ENCODE data around the gene CTTNBP2NL. TPM values are rescaled to one million over a fixed set of nuclear protein-coding genes. Genes with fewer than 3 reads are reported as not detected.
"Not testable (repeated sequence)": the region's sequence is repeated elsewhere in the genome, so short reads cannot be mapped to it uniquely, and the experiment has no call there.

The CTTNBP2NL gene
- total RNA-seq, 2 experiments from 2014 or later: 2.8 to 7.0 TPM

- H3K4me3 Mint-ChIP-seq: no peak overlapping the region
- no peaks in the 10 kb centered on the region for H3K4me1 Mint-ChIP-seq
- ATAC-seq: no peak
- peaks cover 16% of the 10 kb centered on the region for H3K27me3 Mint-ChIP-seq
- DNase-seq: no peak
- CTCF ChIA-PET: interaction anchor here (1.5 to 1.9 kb wide), 2 partner anchors 20 to 54 kb away, joined by 4 to 6 read pairs; no protein-coding TSS in a partner anchor
- H3K9me3 Mint-ChIP-seq (ENCODE audit: low read depth): no peaks in the 10 kb centered on the region
- no peak overlapping the region for H3K27ac Mint-ChIP-seq
- H3K36me3 Mint-ChIP-seq: no peaks in the 10 kb centered on the region
Observed at GRCh38 chr1:112445596-112445995, 49.6 kb downstream of the CTTNBP2NL start.

DNA sequence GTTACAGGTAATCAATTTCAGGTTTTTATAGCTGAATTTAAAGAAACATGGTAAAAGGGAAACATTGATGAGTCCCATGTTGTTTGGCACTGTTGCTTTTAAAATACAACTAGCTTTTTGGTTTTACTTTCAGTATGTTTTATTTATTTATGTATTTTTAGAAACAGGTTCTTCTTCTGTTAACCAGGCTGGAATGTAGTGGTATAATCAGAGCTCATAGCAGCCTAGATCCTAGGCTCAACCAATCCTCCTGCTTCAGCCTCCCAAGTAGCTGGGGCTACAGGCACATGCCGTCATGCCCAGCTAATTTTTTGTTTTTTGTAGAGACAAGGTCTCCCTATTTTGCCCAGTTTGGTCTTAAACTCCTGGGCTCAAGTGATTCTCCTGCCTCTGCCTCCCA, 50.4 kb downstream of the CTTNBP2NL start:
- CTCF ChIA-PET: interaction anchor here (0.6 to 1.9 kb wide), 3 partner anchors 20 to 90 kb away, joined by 3 to 6 read pairs (median 4); no protein-coding TSS in a partner anchor
- H3K36me3 Mint-ChIP-seq: peaks cover 1% of the 10 kb centered on the region
- ATAC-seq: no peak
- no peaks in the 10 kb centered on the region for H3K4me1 Mint-ChIP-seq
- peaks cover 12% of the 10 kb centered on the region for H3K27me3 Mint-ChIP-seq
- DNase-seq: no peak
- H3K27ac Mint-ChIP-seq: no peak overlapping the region
- no peaks in the 10 kb centered on the region for H3K9me3 Mint-ChIP-seq (ENCODE audit: low read depth)
- no peak overlapping the region for H3K4me3 Mint-ChIP-seq

DNA sequence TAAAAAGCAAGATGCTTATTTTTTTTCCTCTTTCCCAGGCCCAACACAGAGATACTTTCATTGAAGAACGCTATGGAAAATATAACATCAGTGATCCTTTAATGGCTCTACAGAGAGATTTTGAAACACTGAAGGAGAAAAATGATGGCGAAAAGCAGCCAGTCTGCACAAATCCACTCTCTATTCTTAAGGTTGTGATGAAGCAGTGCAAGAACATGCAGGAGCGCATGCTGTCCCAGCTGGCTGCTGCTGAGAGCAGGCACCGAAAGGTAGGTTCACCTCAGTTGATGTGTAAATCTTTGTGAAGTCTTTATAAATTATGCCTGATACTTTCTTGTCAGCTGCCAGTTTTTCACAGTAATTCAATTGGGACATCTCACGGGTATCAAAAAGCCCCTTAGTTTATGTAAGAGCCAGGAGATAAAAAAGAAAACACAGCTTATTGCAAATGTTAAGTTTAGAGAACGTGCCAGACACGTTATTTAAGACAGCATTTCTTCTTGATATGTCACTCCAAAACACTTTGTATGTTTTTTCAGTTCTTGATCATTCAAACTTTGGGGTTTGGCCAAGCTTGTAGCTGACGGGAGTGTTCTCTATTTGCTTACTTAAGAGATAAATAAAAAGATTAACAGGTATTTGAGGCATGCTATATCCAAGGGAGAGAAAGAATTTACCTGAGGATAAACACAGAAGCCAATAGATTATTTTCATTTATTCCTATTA, 53.1 kb downstream of the CTTNBP2NL start:
- Mint-ChIP-seq H3K27ac (no peak overlapping the region), H3K36me3 (peaks cover 1% of the 10 kb centered on the region), H3K27me3 (peaks cover 8% of the 10 kb centered on the region), H3K4me1 (no peaks in the 10 kb centered on the region), H3K9me3 (ENCODE audit: low read depth) (no peaks in the 10 kb centered on the region), H3K4me3 (no peak overlapping the region)
- ATAC-seq (no peak), DNase-seq (no peak)
- CTCF ChIA-PET: interaction anchor here (0.7 kb wide), 1 partner anchor 162 kb away, joined by 3 read pairs; no protein-coding TSS in a partner anchor

DNA sequence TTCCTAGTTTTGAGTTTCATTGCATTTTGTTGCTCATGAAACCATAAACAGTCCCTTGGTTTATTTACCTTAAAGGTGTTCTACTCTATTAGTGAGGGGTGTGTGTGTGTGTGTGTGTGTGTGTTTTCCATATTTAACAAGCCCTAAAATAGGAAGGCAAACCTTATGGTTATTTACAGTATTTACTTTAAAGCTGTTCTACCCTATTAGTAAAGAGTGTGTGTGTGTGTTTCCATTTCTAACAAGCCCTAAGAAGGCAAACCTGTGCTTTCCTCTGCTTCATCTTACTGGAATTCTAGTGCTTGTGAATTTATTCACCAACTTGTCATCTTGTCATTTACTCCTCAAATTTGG, 53.6 kb downstream of the CTTNBP2NL start:
- no peaks in the 10 kb centered on the region for H3K9me3 Mint-ChIP-seq (ENCODE audit: low read depth)
- peaks cover 7% of the 10 kb centered on the region for H3K27me3 Mint-ChIP-seq
- CTCF ChIA-PET: interaction anchor here (0.7 to 1.0 kb wide), 2 partner anchors 14 to 162 kb away, joined by 3 read pairs; no protein-coding TSS in a partner anchor
- no peak for ATAC-seq
- H3K4me1 Mint-ChIP-seq: no peaks in the 10 kb centered on the region
- peaks cover 1% of the 10 kb centered on the region for H3K36me3 Mint-ChIP-seq
- no peak overlapping the region for H3K27ac Mint-ChIP-seq
- H3K4me3 Mint-ChIP-seq: no peak overlapping the region
- DNase-seq: no peak

DNA sequence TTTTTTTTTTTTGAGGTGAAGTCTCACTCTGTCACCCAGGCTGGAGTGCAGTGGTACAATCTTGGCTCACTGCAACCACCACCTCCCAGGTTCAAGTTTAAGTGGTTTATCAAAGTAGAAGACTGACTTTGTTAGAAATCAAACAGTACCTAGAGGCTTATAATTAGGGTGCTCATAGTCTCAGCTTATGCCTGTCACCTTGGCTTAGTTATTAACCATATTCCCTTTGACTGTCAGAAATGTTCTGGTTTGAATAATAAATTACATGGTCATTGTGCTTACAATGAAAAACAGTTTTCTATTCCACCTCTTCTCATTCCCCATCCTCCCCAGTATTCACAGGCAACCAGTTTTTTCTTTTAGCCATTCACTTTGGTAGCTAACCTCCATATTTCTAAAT, 54.8 kb downstream of the CTTNBP2NL start:
- ATAC-seq (no peak), DNase-seq (no peak)
- no peaks in the 10 kb centered on the region for H3K9me3 Mint-ChIP-seq (ENCODE audit: low read depth)
- H3K27ac Mint-ChIP-seq: no peak overlapping the region
- H3K4me3 Mint-ChIP-seq: no peak overlapping the region
- H3K4me1 Mint-ChIP-seq: no peaks in the 10 kb centered on the region
- CTCF ChIA-PET: interaction anchor here (0.7 to 1.0 kb wide), 3 partner anchors 9 to 14 kb away, joined by 3 read pairs; no protein-coding TSS in a partner anchor
- H3K27me3 Mint-ChIP-seq: peaks cover 7% of the 10 kb centered on the region
- peaks cover 1% of the 10 kb centered on the region for H3K36me3 Mint-ChIP-seq

GRCh38 chr1:112451301-112451700, 55.3 kb downstream of the CTTNBP2NL start:
- H3K27me3 Mint-ChIP-seq; DNase-seq; H3K36me3 Mint-ChIP-seq; H3K4me3 Mint-ChIP-seq; H3K27ac Mint-ChIP-seq; CTCF ChIA-PET; H3K9me3 Mint-ChIP-seq (ENCODE audit: low read depth); ATAC-seq; H3K4me1 Mint-ChIP-seq: not testable (repeated sequence)

GRCh38 chr1:112453876-112454275, 57.9 kb downstream of the CTTNBP2NL start:
- peaks cover 3% of the 10 kb centered on the region for H3K36me3 Mint-ChIP-seq
- peaks cover 2% of the 10 kb centered on the region for H3K27me3 Mint-ChIP-seq
- H3K4me3 Mint-ChIP-seq: no peak overlapping the region
- no peaks in the 10 kb centered on the region for H3K9me3 Mint-ChIP-seq (ENCODE audit: low read depth)
- no peak overlapping the region for H3K27ac Mint-ChIP-seq
- no peak for DNase-seq
- ATAC-seq: no peak
- H3K4me1 Mint-ChIP-seq: no peaks in the 10 kb centered on the region
- CTCF ChIA-PET: interaction anchor here (1.3 kb wide), 1 partner anchor 261 kb away, joined by 3 read pairs; the partner anchor contains the start of gene PPM1J

- no peak overlapping the region for H3K4me3 Mint-ChIP-seq
- DNase-seq: no peak
- H3K9me3 Mint-ChIP-seq (ENCODE audit: low read depth): no peaks in the 10 kb centered on the region
- peaks cover 3% of the 10 kb centered on the region for H3K36me3 Mint-ChIP-seq
- H3K4me1 Mint-ChIP-seq: no peaks in the 10 kb centered on the region
- H3K27me3 Mint-ChIP-seq: no peaks in the 10 kb centered on the region
- no peak for ATAC-seq
- H3K27ac Mint-ChIP-seq: no peak overlapping the region
- CTCF ChIA-PET: interaction anchor here (1.3 to 1.6 kb wide), 2 partner anchors 12 to 261 kb away, joined by 3 read pairs; partner anchors contain the start of gene PPM1J
Observed at GRCh38 chr1:112454316-112454715, 58.3 kb downstream of the CTTNBP2NL start.

DNA sequence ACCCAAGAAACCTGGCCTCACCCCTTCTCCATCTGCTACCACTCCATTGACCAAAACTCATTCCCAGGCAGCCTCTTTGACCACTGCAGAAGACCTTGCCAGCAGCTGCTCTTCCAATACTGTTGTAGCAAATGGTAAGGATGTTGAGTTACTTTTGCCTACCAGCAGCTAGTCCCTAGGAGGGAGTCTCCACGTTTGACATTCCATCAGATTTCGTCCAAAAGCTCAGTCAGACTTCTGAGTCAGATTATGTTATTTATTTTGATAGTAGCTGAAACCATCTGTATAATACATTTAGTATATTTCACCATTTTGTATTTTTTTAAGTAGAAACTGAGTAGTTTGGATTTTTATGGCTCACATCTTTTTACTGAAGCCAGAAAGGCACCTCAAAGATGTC, 61.2 kb downstream of the CTTNBP2NL start:
- H3K9me3 Mint-ChIP-seq (ENCODE audit: low read depth): no peaks in the 10 kb centered on the region
- H3K27ac Mint-ChIP-seq: no peak overlapping the region

DNA sequence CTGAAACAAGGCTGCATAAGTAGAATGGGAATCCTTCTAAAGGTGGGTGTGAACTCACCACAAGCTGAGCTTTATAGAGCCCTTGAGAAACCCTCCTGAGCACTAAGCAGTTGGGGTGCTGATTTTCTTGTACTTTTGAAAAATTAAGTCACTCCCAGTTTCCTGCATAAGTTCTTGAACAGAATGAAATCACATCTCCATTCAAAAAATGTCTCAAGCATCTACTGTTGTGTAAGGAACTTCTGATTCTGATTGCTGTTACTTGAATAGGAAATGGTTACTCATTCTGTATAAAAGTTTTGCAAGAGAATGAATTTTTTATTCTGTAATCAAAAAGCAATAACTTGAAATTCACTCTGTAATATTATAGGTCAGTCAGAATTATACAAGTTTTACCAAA, 61.9 kb downstream of the CTTNBP2NL start:
- ATAC-seq (no peak), DNase-seq (no peak)
- Mint-ChIP-seq H3K4me1 (no peaks in the 10 kb centered on the region), H3K27me3 (peaks cover 4% of the 10 kb centered on the region), H3K36me3 (peaks cover 2% of the 10 kb centered on the region), H3K27ac (no peak overlapping the region), H3K4me3 (no peak overlapping the region), H3K9me3 (ENCODE audit: low read depth) (no peaks in the 10 kb centered on the region)
- CTCF ChIA-PET: interaction anchor here (2.1 kb wide), 1 partner anchor 8 kb away, joined by 11 read pairs; no protein-coding TSS in a partner anchor

More for the DNA sequence above, 61.2 kb downstream of the CTTNBP2NL start:
- no peak for DNase-seq
- peaks cover 2% of the 10 kb centered on the region for H3K36me3 Mint-ChIP-seq
- no peak for ATAC-seq
- no peak overlapping the region for H3K4me3 Mint-ChIP-seq
- CTCF ChIA-PET: interaction anchor here (2.1 kb wide), 1 partner anchor 9 kb away, joined by 11 read pairs; no protein-coding TSS in a partner anchor
- H3K4me1 Mint-ChIP-seq: no peaks in the 10 kb centered on the region
- no peaks in the 10 kb centered on the region for H3K27me3 Mint-ChIP-seq

DNA sequence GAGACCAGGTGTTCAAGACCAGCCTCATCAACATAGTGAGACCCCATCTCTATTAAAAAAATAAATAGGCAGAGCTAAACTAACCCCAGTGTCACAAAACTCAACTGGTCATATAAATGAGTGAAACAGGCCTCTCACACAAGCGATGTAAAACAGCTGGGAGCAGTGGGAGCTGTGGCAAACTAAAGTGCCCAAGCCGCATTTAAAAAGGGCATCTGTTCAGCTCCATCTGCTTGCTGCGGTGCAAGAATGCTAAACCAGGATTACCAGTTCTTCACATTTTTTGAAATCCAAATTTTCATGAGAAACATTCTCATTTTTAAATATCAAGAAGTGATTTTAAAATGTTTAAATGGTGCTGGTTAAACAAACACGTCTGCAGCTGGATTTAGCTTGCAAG, 62.7 kb downstream of the CTTNBP2NL start:
- Mint-ChIP-seq H3K4me3 (no peak overlapping the region), H3K27ac (no peak overlapping the region)

GRCh38 chr1:112460615-112461014, 64.6 kb downstream of the CTTNBP2NL start:
- Mint-ChIP-seq H3K27me3 (peaks cover 4% of the 10 kb centered on the region), H3K4me3 (no peak overlapping the region), H3K4me1 (peaks cover 2% of the 10 kb centered on the region), H3K27ac (no peak overlapping the region), H3K9me3 (ENCODE audit: low read depth) (no peaks in the 10 kb centered on the region), H3K36me3 (peaks cover 2% of the 10 kb centered on the region)
- DNase-seq (no peak), ATAC-seq (no peak)
- CTCF ChIA-PET: interaction anchor here (10.4 kb wide), 1 partner anchor 69 kb away, joined by 171 read pairs; no protein-coding TSS in a partner anchor

More for the DNA sequence above, 62.7 kb downstream of the CTTNBP2NL start:
- DNase-seq: no peak
- H3K9me3 Mint-ChIP-seq (ENCODE audit: low read depth): no peaks in the 10 kb centered on the region
- H3K27me3 Mint-ChIP-seq: peaks cover 4% of the 10 kb centered on the region
- no peak for ATAC-seq
- CTCF ChIA-PET: interaction anchor here (1.0 to 1.5 kb wide), 4 partner anchors 43 to 260 kb away, joined by 3 to 4 read pairs (median 3); a partner anchor contains a TSS
- peaks cover 2% of the 10 kb centered on the region for H3K36me3 Mint-ChIP-seq
- H3K4me1 Mint-ChIP-seq: no peaks in the 10 kb centered on the region

DNA sequence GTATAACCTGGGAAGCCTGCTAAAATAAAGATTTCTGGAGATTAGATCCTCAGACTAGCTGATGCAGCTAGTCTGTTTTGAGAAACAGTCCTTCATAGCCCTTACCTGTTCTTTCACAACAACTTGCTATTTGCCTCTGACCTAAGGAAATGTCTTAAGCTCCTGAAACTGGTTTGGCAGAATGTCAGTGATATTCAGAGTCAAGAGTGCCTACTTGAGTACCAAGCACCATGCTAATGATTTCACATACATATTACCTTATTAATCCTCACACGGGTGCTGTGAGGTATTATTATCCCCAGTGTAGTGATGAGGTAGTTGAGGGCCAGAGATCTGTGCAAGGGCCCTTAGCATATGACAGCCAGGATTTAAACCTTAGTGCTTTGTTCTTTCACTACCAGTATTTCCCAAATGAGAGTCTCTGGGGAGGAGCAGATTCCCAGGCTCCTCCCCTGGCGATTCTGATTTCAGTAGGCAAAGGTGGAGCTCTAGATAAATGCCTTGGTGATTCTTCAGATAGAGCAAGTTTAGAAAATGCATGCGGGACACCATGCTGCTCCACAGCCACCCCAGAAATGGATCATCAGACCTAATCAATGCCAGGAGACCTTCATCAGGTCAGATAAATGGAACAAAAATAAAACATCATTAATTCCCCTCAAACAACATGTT, 65.3 kb downstream of the CTTNBP2NL start:
- Mint-ChIP-seq H3K36me3 (peaks cover 2% of the 10 kb centered on the region), H3K27ac (no peak overlapping the region), H3K27me3 (peaks cover 4% of the 10 kb centered on the region), H3K4me1 (peaks cover 9% of the 10 kb centered on the region), H3K9me3 (ENCODE audit: low read depth) (no peaks in the 10 kb centered on the region), H3K4me3 (no peak overlapping the region)
- no peak for DNase-seq
- ATAC-seq: no peak
- CTCF ChIA-PET: interaction anchor here (10.4 kb wide), 1 partner anchor 70 kb away, joined by 171 read pairs; no protein-coding TSS in a partner anchor
